Panc1 (cell line): ENCODE measurements around the gene CASQ1.

ENCODE experiments used
- CTCF ChIP-seq: fragments of 450-650 bp; IDR thresholded peaks from 2 replicates; pipeline ENCODE4 v1.5.1; 2017; ENCODE audit warnings: mild to moderate bottlenecking
- POLR2AphosphoS5 ChIP-seq: IDR thresholded peaks from 2 replicates; pipeline ENCODE4 v1.6.1; 2012; ENCODE audit warnings: mild to moderate bottlenecking, low read depth, low read length, moderate library complexity
- REST ChIP-seq, 2 experiments: IDR thresholded peaks; 2 replicates each; pipeline ENCODE4 v1.6.1; 2011 to 2012; ENCODE audit warnings: low read depth in 2 of 2, control low read depth in 1 of 2, low read length in 1 of 2, mild to moderate bottlenecking in 1 of 2, moderate library complexity in 1 of 2; ENCODE audit not compliant: insufficient read depth in 1 of 2
- SIN3A ChIP-seq: IDR thresholded peaks from 2 replicates; pipeline ENCODE4 v1.6.1; 2012; ENCODE audit warnings: low read depth, mild to moderate bottlenecking, low read length, moderate library complexity, borderline replicate concordance; ENCODE audit not compliant: insufficient read depth

GRCh38 chr1:160216301-160216700 lies 25.9 kb downstream of the CASQ1 start:
- TF ChIP-seq CTCF (no peak), SIN3A (no peak), POLR2AphosphoS5 (peak; percentile 43; the same call in 1 of the 2 replicates), REST (IDR thresholded peaks at IDR 0.05; ENCODE audit: insufficient read depth in 1 of 2, low read depth in 2 of 2, low read length in 1 of 2) (no peak)
